T follicular helper cell (primary cell): ENCODE results near the gene MOSPD3.
A peak's percentile ranks its signal among the peaks of the same experiment; 100 is the strongest.

Experiments
- DNase-seq: peaks from one replicate; pipeline ENCODE4 v3.0.0-alpha.2; 2020; ENCODE audit warnings: low read depth

Gene MOSPD3

DNA sequence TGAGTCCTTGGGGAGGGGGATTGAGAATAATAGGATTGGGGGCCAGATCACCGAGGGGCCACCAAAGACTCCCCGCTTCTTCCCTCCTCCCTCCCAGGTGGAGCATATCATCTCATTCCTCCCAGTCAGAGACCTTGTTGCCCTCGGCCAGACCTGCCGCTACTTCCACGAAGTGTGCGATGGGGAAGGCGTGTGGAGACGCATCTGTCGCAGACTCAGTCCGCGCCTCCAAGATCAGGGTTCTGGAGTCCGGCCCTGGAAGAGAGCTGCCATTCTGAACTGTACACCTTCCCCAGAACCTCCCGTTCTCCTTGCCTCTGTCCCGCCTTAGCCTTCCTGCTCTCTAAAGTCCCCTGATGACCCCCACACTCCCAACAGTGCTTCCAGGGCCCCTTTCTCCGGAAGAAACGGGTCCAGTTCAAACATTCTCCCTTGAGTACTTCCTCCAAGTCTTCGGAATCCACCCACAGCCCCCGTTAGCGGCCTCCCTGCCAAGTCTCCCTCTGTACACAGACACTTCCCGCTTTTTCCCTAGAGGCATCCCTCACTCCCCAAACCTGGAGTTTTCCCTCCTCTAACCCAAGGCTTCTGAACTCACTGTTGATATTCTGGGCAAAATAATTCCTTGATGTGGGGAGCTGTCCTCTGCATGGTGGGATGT, 22.1 kb upstream of the MOSPD3 start:
- no peak for DNase-seq

GRCh38 chr7:100591596-100591995, 20.7 kb upstream of the MOSPD3 start:
- DNase-seq: no peak

GRCh38 chr7:100595188-100595587, 17.2 kb upstream of the MOSPD3 start:
- DNase-seq: no peak

GRCh38 chr7:100598425-100598824, 13.9 kb upstream of the MOSPD3 start:
- DNase-seq: no peak

- no peak for DNase-seq
These were observed 12.2 kb upstream of the MOSPD3 start for GRCh38 chr7:100599911-100600729.

DNA sequence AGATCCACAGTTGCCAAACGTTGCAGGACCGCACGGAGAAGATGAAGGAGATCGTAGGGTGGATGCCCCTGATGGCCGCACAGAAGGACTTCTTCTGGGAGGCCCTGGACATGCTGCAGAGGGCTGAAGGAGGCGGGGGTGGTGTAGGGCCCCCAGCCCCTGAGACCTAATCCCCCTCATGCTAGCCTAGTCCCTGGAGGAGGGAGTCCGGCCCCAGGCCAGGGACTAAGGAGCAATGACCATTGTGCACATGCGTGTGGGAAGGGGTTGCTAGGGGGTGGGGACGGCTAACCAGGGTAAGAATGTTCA, 11.7 kb upstream of the MOSPD3 start:
- DNase-seq: no peak

DNA sequence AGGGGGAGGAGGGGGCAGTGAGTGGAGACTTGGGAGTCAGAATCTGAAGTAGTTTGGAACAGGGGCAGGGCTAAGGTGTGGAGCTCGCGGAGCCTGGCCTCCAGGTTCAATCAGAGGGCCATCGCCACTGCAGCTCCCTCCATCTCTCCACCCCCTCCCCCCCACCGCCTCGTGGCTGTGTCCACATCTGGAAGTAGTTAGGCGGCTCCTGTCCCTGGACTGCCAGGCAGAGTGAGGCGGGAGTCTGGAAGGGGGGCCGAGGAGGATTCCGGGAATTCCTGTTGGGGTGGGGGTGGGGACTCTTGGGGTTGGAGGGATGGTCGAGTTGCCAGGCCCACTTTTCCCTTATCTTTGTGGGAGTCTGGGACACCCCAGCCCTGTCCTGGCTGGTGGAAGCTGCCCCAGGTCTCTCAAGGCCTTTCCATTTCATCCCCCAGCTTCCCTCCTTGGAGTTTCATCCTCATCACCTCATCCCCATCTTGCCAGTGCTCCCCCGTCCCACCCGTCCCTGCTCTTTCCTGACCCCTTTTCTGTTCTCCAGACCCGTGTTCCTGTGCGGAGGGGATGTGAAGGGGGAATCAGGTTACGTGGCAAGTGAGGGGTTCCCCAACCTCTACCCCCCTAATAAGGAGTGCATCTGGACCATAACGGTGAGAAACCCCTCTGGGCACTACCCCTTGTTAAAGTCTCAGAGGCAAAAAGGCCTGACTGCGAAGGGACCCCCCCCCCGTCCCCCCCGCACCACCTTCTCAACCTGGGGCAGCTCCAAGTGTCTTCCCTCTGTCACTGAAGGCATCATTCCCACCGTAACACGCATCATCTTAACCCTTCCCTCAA, 9.2 kb upstream of the MOSPD3 start:
- no peak for DNase-seq

DNA sequence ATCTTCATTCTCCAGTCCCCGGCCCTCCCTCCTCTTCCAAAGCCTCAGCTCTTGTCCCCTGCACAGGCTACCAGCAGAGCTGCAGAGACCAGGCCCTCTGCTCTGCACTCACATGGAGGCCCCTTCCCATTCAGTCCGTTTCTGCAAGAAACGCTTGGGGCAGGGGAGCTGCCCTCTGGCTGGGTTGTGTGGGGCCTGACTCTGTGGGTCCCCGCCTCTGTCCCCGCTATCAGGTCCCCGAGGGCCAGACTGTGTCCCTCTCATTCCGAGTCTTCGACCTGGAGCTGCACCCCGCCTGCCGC, 8.7 kb upstream of the MOSPD3 start:
- DNase-seq: no peak

GRCh38 chr7:100604028-100604975, 8.0 kb upstream of the MOSPD3 start:
- peak; percentile 58 for DNase-seq

DNA sequence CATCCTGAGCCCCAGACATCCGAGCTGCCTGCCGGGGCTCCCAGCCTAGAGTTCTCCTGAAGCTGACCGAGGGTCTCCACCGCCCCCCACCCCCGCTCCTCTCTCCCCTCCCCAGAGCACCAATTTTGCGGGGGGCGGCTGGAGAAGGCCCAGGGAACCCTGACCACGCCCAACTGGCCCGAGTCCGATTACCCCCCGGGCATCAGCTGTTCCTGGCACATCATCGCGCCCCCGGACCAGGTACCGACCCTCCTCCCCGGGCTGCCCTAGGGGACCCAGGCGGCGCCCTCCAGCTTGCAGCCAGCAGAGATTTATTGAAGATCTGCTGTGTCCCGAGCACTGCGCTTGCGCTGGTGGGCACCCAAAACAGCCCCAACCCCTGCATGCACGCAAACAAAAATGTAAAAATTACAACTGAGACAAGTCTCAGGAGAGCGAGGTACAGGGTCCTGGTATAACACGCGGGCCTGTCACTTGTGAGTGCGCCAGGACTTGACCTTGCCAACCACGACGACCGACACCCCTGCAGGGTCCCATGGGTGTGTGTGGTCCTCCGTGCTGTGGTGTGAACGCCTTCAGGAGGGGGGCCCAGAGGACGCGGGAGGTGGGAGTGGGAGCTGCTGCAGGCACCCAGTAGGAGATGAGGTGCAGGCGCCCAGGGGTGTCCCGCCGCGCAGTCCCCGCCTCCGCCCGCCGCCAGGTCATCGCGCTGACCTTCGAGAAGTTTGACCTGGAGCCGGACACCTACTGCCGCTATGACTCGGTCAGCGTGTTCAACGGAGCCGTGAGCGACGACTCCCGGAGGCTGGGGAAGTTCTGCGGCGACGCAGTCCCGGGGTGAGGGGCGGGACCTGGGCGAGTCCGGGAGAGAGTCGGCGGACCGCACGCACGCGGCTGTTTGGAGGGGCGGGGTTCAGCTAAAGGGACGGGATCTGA, 7.1 kb upstream of the MOSPD3 start:
- no peak for DNase-seq

DNA sequence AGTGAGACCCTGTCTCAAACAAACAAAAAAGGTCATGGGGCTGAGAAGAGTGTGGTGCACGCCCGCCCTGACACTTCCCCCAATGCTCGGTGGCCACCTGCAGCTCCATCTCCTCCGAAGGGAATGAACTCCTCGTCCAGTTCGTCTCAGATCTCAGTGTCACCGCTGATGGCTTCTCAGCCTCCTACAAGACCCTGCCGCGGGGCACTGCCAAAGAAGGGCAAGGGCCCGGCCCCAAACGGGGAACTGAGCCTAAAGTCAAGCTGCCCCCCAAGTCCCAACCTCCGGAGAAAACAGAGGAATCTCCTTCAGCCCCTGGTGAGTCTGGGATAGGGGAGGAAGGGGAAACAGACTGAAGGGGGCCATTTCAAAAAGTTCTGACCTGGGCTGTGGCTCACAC, 6.0 kb upstream of the MOSPD3 start:
- no peak for DNase-seq

DNA sequence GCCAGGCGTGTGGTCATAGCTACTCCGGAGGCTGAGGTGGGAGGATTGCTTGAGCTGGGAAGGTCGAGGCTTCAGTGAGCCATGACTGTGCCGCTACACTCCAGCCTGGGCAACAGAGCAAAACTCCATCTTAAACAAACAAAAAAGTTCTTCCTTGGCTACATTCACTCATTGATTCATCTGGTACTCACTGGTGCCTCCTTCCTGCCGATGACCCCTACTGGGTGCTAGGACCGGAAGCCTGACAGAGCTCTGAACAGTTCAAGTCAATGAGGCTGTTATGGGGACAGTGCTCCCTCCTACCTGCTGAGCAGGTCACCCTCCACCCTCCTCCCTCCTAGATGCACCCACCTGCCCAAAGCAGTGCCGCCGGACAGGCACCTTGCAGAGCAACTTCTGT, 5.2 kb upstream of the MOSPD3 start:
- no peak for DNase-seq

- no peak for DNase-seq
These were observed 2.4 kb upstream of the MOSPD3 start for GRCh38 chr7:100609958-100610357.

GRCh38 chr7:100612730-100613390, 520 bp downstream of the MOSPD3 start:
- DNase-seq: no peak

GRCh38 chr7:100613412-100614175, 1.3 kb downstream of the MOSPD3 start:
- DNase-seq: no peak

- DNase-seq: no peak
These were observed 2.0 kb downstream of the MOSPD3 start for GRCh38 chr7:100614308-100614861.

GRCh38 chr7:100620239-100620638, 7.9 kb downstream of the MOSPD3 start:
- no peak for DNase-seq

- DNase-seq: no peak
These were observed 8.5 kb downstream of the MOSPD3 start for GRCh38 chr7:100620804-100621203.

GRCh38 chr7:100621554-100621953, 9.2 kb downstream of the MOSPD3 start:
- no peak for DNase-seq
